Right ventricle myocardium superior (tissue), 1 donor: ENCODE measurements around the gene TAS2R3. TPM values are rescaled to one million over a fixed set of nuclear protein-coding genes. Genes with fewer than 3 reads are reported as not detected.
"Not testable (repeated sequence)": the region's sequence is repeated elsewhere in the genome, so short reads cannot be mapped to it uniquely, and the experiment has no call there.

ENCODE experiments used
- ATAC-seq: fragments of 200-7000 bp; cut with Tn5 transposase; one replicate; pipeline ENCODE4 v1.9.1; 2020; ENCODE audit warnings: mild to moderate bottlenecking; ENCODE audit not compliant: poor library complexity
- DNase-seq: peaks from one replicate; pipeline ENCODE4 v3.0.0-alpha.2; 2020
- intact Hi-C: fragments of 100-400 bp; cut with DNase I; formaldehyde crosslinking; loops from one replicate; pipeline ENCODE4 v1.11.2; 2022
- total RNA-seq: library from RNA; stranded (reverse); fragmentation: NEBNext Ultra II Directional; extraction: Animal tissue kit (Norgen Biotek cat#: 25700); gene quantifications from one replicate; pipeline ENCODE4 v1.2.1, GENCODE V29; 2021
- donor health status: DM: no; HTN: yes; CAD: no; lungs with severe emphysema.

The TAS2R3 gene
- total RNA-seq, 1 donor from 2014 or later: 0.32 TPM

GRCh38 chr7:141770083-141770583 lies 6.2 kb downstream of the TAS2R3 start:
- DNase-seq, ATAC-seq, intact Hi-C loops: not testable (repeated sequence)

GRCh38 chr7:141776374-141776773 lies 12.5 kb downstream of the TAS2R3 start, which contains the start of gene TAS2R4:
TAS2R4 (plus strand) TSS chr7:141776674; CDS start chr7:141778489, 1,815 bp downstream.
- intact Hi-C loops: no loop called here
- no peak for ATAC-seq

GRCh38 chr7:141785706-141786552 lies 22.0 kb downstream of the TAS2R3 start:
- intact Hi-C loops: no loop called here
- DNase-seq (no peak), ATAC-seq (peak; percentile 34)

More at GRCh38 chr7:141776374-141776773, 12.5 kb downstream of the TAS2R3 start, which contains the start of gene TAS2R4:
- DNase-seq: no peak

GRCh38 chr7:141788296-141788695 lies 24.4 kb downstream of the TAS2R3 start:
- ATAC-seq (no peak), DNase-seq (no peak)
- intact Hi-C loops: no loop called here

GRCh38 chr7:141789917-141790316 lies 26.0 kb downstream of the TAS2R3 start, which contains the start of gene TAS2R5:
TAS2R5 (plus strand) TSS chr7:141790217; CDS start chr7:141790362, 145 bp downstream.
- no peak for DNase-seq
- ATAC-seq: no peak
- intact Hi-C loops: no loop called here

- ATAC-seq (no peak), DNase-seq (no peak)
- intact Hi-C loops: no loop called here
Observed at GRCh38 chr7:141792526-141792925, 28.6 kb downstream of the TAS2R3 start.

Other genes with a start within 250 kb of the TAS2R3 start
- 27.7 TPM for gene AGK, start 212.7 kb upstream of the TAS2R3 start, total RNA-seq
- 8.6 TPM for gene DENND11, start 61.9 kb upstream of the TAS2R3 start, total RNA-seq
- gene WEE2, start 55.7 kb upstream of the TAS2R3 start, total RNA-seq: not detected
- gene SSBP1, start 25.7 kb upstream of the TAS2R3 start, total RNA-seq: 116 TPM
- 0.32 TPM for gene TAS2R4, start 12.6 kb downstream of the TAS2R3 start, total RNA-seq
- 0.27 TPM for gene TAS2R5, start 26.1 kb downstream of the TAS2R3 start, total RNA-seq
- gene PRSS37, start 77.4 kb downstream of the TAS2R3 start, total RNA-seq: not detected
- not detected for gene OR9A4, start 152.3 kb downstream of the TAS2R3 start, total RNA-seq
- 0.08 TPM for gene CLEC5A, start 182.9 kb downstream of the TAS2R3 start, total RNA-seq
- gene TAS2R38, start 209.7 kb downstream of the TAS2R3 start, total RNA-seq: not detected
- gene MGAM, start 231.8 kb downstream of the TAS2R3 start, total RNA-seq: 0.65 TPM